A549 treated with ZK216348 at 1 μM for 4 hours (cell line): Measurements from ENCODE around the gene ACTR2. TPM values are rescaled to one million over a fixed set of nuclear protein-coding genes. Genes with fewer than 3 reads are reported as not detected.

Experiments used
- total RNA-seq: library from RNA; stranded (reverse); fragments of 200-300 nt; extraction: Qiagen RNA extraction; gene quantifications from 5 replicates; pipeline ENCODE4 v1.2.3, GENCODE V29; 2022; ENCODE audit warnings: low read depth

Gene ACTR2
- total RNA-seq, result 127 to 186 TPM (median 171 TPM) in 5 replicates

GRCh38 chr2:65227456-65228262, at the start of gene ACTR2:
Gene ACTR2 (plus strand): TSS chr2:65227831. CDS start chr2:65227910, 79 bp downstream.

Other genes with a start within 250 kb of the ACTR2 start
- 9.4 to 12.3 TPM (median 11.0 TPM) in 5 replicates for gene SLC1A4, start 238.4 kb upstream of the ACTR2 start, total RNA-seq
- 6.8 to 11.7 TPM (median 10.8 TPM) in 5 replicates for gene CEP68, start 171.4 kb upstream of the ACTR2 start, total RNA-seq
- 170 to 259 TPM (median 232 TPM) in 5 replicates for gene RAB1A, start 97.7 kb upstream of the ACTR2 start, total RNA-seq
- 24.1 to 34.9 TPM (median 32.5 TPM) in 5 replicates for gene SPRED2, start 204.8 kb downstream of the ACTR2 start, total RNA-seq